H7 (cell line): Measurements from ENCODE around the gene EFNA5. TPM values are rescaled to one million over a fixed set of nuclear protein-coding genes. Genes with fewer than 3 reads are reported as not detected.
"Not testable (repeated sequence)": the region's sequence is repeated elsewhere in the genome, so short reads cannot be mapped to it uniquely, and the experiment has no call there.

Source experiments
- DNase-seq: peaks from one replicate; pipeline ENCODE4 v3.0.0; 2012
- H3K27me3 ChIP-seq: 2 replicates; pipeline ENCODE4 v1.6.0; 2011; ENCODE audit warnings: mild to moderate bottlenecking, low read length; ENCODE audit not compliant: control insufficient read depth, insufficient read depth
- H3K36me3 ChIP-seq: replicated peaks from 2 replicates; pipeline ENCODE4 v1.5.1; 2011; ENCODE audit warnings: low read length; ENCODE audit not compliant: control insufficient read depth, insufficient read depth
- H3K4me3 ChIP-seq: 2 replicates; pipeline ENCODE4 v1.5.1; 2011; ENCODE audit warnings: low read depth, mild to moderate bottlenecking, control low read depth, low read length, moderate library complexity; ENCODE audit not compliant: insufficient read depth
- total RNA-seq: library from RNA; depleted of rRNA; stranded (reverse); fragments of >200 nt; shearing (Covaris generic); gene quantifications from 2 replicates; pipeline ENCODE4 v1.2.3, GENCODE V29; 2014

EFNA5 gene
- total RNA-seq, 1 experiment from 2014 or later, result 5.3 TPM

- H3K27me3 ChIP-seq, result no peaks in the 10 kb centered on the region
These were observed 300.3 kb downstream of the EFNA5 start for GRCh38 chr5:107370396-107370968.

DNA sequence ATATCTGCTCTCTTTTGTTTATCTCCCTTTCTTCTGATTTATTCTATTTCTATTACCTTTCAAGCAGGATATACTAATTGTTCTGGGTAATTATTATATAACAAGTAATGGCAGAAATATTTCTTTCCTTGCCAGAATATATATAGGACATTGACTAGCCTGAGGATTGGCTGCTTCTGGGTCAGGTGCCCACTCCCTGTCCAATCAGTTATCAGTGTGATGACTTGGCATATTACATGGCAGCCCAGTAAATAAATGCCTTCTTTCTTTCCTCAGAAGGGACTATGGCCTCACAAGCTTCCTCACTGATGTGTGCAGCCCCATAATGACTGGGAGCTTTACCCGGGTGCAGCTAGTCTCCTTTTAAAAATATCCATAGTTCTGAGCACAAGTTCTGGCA lies 301.1 kb downstream of the EFNA5 start:
- DNase-seq, result no peak
- H3K27me3 ChIP-seq, result no peaks in the 10 kb centered on the region
- no peaks in the 10 kb centered on the region for H3K36me3 ChIP-seq
- H3K4me3 ChIP-seq, result no peak overlapping the region

More at GRCh38 chr5:107370396-107370968, 300.3 kb downstream of the EFNA5 start:
- H3K36me3 ChIP-seq, result no peaks in the 10 kb centered on the region
- DNase-seq, result no peak
- no peak overlapping the region for H3K4me3 ChIP-seq

DNA sequence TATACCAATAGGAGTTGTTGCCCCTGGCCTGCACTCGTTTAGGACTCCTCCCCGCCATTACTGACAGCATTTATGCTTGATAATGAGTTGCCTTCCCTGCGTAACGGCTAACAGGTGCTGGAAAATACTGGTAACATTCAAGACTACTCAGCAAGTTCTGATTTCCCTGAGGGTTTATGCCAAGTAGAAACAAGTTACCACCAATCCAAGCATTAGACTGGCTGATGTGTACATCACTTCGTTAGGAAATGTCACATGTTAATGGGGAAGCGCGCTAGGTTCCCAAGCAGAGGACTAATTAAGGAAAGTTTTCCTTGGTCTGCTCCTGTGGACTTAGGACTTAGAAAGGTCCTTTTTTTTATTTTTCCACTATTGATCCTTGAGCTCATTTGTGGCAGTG lies 302.1 kb downstream of the EFNA5 start:
- Histone ChIP-seq H3K4me3 (no peak overlapping the region), H3K27me3 (no peaks in the 10 kb centered on the region), H3K36me3 (no peaks in the 10 kb centered on the region)
- DNase-seq, result no peak

GRCh38 chr5:107367939-107368338 lies 302.8 kb downstream of the EFNA5 start:
- DNase-seq, result no peak
- no peak overlapping the region for H3K4me3 ChIP-seq
- H3K36me3 ChIP-seq, result no peaks in the 10 kb centered on the region
- H3K27me3 ChIP-seq, result no peaks in the 10 kb centered on the region

- DNase-seq, result no peak
- H3K27me3 ChIP-seq, result no peaks in the 10 kb centered on the region
- no peak overlapping the region for H3K4me3 ChIP-seq
These were observed 303.3 kb downstream of the EFNA5 start for GRCh38 chr5:107367480-107367879.

GRCh38 chr5:107365320-107366109 lies 305.2 kb downstream of the EFNA5 start:
- no peaks in the 10 kb centered on the region for H3K36me3 ChIP-seq
- H3K27me3 ChIP-seq, result no peaks in the 10 kb centered on the region
- H3K4me3 ChIP-seq, result no peak overlapping the region
- DNase-seq, result no peak

More at GRCh38 chr5:107367480-107367879, 303.3 kb downstream of the EFNA5 start:
- H3K36me3 ChIP-seq, result no peaks in the 10 kb centered on the region

GRCh38 chr5:107364443-107365319 lies 306.1 kb downstream of the EFNA5 start:
- Histone ChIP-seq H3K4me3 (no peak overlapping the region), H3K27me3 (no peaks in the 10 kb centered on the region), H3K36me3 (no peaks in the 10 kb centered on the region)
- no peak for DNase-seq

DNA sequence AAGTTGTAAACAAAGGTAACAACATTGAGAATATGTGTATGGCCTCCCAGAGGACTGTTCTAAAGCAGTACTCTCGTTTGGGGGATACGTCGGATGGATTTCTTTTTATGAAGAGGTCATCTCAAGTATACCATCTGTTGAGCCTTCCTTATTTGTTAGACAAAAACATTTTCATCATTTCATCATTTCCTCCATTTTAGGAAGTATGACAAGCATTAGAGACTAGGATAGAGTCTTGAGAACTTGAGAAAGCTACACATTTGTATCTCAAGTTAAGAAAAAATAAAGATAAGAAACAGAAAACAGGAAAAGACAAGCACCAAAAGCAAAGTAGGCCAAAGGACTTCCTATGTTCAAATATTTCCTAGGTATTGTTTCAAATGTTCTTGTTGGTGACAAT lies 307.0 kb downstream of the EFNA5 start:
- no peak for DNase-seq
- Histone ChIP-seq H3K27me3 (no peaks in the 10 kb centered on the region), H3K4me3 (no peak overlapping the region), H3K36me3 (no peaks in the 10 kb centered on the region)

- DNase-seq, result no peak
- H3K36me3 ChIP-seq, result no peaks in the 10 kb centered on the region
- H3K4me3 ChIP-seq, result no peak overlapping the region
- H3K27me3 ChIP-seq, result no peaks in the 10 kb centered on the region
These were observed 308.8 kb downstream of the EFNA5 start for GRCh38 chr5:107361945-107362344.

DNA sequence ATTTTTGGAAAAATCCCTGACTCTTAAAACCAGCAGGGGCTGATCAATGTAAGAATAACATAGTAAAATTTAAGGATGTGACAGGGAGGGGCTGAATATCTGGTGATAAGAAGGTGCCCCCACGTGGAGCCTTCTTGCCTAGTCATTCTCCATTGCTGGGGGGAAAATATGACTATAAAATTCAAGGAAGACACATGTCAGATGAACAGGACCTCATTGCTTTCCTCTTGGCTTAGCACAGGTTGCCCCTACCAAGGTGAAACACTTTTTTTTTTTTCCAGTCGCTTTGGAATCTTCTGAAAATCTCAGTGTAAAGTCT lies 310.9 kb downstream of the EFNA5 start:
- H3K27me3 ChIP-seq, result no peaks in the 10 kb centered on the region
- no peaks in the 10 kb centered on the region for H3K36me3 ChIP-seq
- DNase-seq, result no peak
- no peak overlapping the region for H3K4me3 ChIP-seq

DNA sequence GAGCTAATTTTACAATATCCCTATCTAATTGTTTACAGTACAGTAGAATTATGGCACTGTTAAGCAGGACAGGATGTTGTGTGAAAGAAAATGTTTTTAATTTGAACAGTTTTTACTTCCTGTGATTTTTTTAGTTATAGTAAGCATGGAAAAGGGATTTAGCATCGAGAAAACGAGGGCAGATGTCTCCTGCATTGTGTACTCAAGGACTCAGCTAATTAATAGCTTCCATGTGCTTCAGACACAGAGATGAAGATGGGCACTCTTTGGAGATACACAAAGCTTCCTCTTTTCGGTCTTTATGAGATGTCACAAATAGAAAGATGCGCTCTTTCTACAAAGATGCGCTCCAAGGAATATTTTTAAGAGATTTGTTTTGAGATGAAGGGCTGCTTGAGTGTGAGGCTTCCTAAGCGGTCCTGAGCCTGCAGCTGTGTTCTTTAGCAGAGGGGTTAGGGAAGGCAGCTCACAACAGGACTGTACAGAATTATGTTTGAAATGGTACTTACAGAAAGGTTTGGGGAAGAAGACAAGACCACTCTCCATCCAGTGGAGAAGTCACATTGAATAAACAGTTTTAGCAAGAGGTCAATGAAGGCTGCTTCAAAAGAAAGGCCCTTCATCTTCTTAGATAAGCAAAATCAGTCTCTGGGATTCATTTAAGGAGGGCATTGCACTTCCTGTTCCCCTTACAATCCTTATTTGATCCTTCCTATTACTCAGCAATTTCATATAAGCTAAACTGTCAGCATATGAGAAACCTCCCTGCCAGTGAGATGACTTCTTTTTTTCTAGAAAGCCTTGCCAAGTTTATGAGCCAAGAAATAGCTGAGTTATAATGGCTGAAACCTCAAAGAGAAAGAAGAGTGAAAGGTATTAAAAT lies 311.5 kb downstream of the EFNA5 start:
- no peaks in the 10 kb centered on the region for H3K36me3 ChIP-seq

DNA sequence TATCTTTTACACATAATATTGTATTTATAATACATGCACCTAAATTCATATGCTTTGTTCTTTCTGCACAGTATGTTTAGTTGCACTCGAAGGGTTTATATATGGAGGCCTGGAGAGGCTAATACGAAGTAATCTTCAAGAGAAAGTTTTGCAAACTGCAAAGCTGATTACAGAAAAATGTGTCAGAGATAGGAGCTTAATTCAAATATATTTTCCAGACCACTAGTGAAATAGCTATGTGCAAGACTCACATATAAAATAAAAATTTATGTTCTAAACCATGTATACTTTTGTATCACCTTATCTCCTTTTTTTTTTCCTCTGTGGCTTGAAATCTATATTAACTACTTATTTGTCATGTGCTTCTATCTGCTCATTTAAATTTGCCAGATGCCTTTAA lies 313.8 kb downstream of the EFNA5 start:
- no peak for DNase-seq
- H3K27me3 ChIP-seq, result no peaks in the 10 kb centered on the region
- H3K36me3 ChIP-seq, result no peaks in the 10 kb centered on the region
- no peak overlapping the region for H3K4me3 ChIP-seq

More for the DNA sequence above, 311.5 kb downstream of the EFNA5 start:
- Histone ChIP-seq H3K27me3 (no peaks in the 10 kb centered on the region), H3K4me3 (no peak overlapping the region)
- no peak for DNase-seq

DNA sequence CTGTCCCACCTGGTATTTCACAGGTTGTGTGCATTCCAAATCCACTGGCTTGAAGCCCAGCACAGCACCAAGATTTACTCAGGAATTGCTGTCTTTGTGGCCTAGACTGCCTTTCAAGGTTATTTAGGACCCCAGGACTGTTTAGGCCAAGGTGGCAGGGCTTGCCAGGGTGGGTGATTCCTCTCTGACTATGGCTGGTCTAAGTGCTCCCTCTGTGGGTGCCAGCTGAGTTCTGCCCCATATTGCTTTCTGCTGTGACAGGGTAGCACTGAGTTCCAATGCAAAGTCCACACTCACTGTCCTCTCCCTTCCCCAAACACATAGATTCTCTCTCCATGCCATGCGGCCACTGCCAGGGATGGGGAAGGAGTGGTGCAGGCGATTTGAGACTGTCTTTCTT lies 318.2 kb downstream of the EFNA5 start:
- H3K27me3 ChIP-seq, result no peaks in the 10 kb centered on the region
- DNase-seq, result no peak
- no peak overlapping the region for H3K4me3 ChIP-seq
- no peaks in the 10 kb centered on the region for H3K36me3 ChIP-seq

GRCh38 chr5:107346580-107346979 lies 324.2 kb downstream of the EFNA5 start:
- H3K36me3 ChIP-seq, H3K27me3 ChIP-seq, DNase-seq, H3K4me3 ChIP-seq: not testable (repeated sequence)
